Measurements from ENCODE around the gene ROBO4. TPM values are rescaled to one million over a fixed set of nuclear protein-coding genes. Genes with fewer than 3 reads are reported as not detected.

ROBO4 gene
- total and polyA plus RNA-seq, 9 of the 15 experiments (the other 6 are each of a cell fraction or from before 2014, with no cell fraction given), result not detected

- no peak overlapping the region for H3K9ac ChIP-seq (ENCODE audit: insufficient read depth in 1 of 2, low read depth in 2 of 2, low read length in 2 of 2)
- H3K4me2 ChIP-seq (ENCODE audit: insufficient read depth, low read length), result no peak overlapping the region
- ChIA-PET CTCF (ENCODE audit: low intra/inter-chr PET ratio) (no interaction called here), POLR2A (interaction anchor here (1.1 kb wide), 1 partner anchor 9 kb away, joined by 3 read pairs; no protein-coding TSS in a partner anchor)
- ATAC-seq (no peak), FAIRE-seq (no peak), DNase-seq (ENCODE audit: extremely low read depth in 1 of 4, low spot score in 3 of 4) (no peak)
- peaks cover 2% of the 10 kb centered on the region for H3K9me1 ChIP-seq (ENCODE audit: control insufficient read depth, insufficient read depth, low read length)
- no peaks in the 10 kb centered on the region for H3K79me2 ChIP-seq (ENCODE audit: control insufficient read depth, insufficient read depth, low read length)
- BruUV-seq (replicated peaks), result no TSS peak
- peaks cover 17 to 70% of the 10 kb centered on the region in 2 experiments for H3K27me3 ChIP-seq (ENCODE audit: control insufficient read depth in 2 of 2, insufficient read depth in 2 of 2, low read length in 2 of 2)
- peaks cover 0 to 1% of the 10 kb centered on the region in 2 experiments; a peak in 1 of 5 replicates for H3K4me1 ChIP-seq (replicated peaks in 1 of 2; ENCODE audit: control insufficient read depth in 2 of 2, insufficient read depth in 2 of 2, low read length in 2 of 2)
- no peaks in the 10 kb centered on the region for H3K9me3 ChIP-seq (replicated peaks; ENCODE audit: control insufficient read depth, insufficient read depth, low read depth, low read length)
- H4K20me1 ChIP-seq (replicated peaks; ENCODE audit: control insufficient read depth, insufficient read depth, low read length), result no peaks in the 10 kb centered on the region
- H3K4me3 ChIP-seq, result no peak overlapping the region
- H2AFZ ChIP-seq (ENCODE audit: low read depth, low read length), result no peak overlapping the region
- 0% methylated on average over 2 of the region's 2 CpGs for WGBS (ENCODE audit: insufficient coverage, low coverage, missing lambda C conversion rate)
- no peaks in the 10 kb centered on the region for H3K36me3 ChIP-seq (ENCODE audit: control insufficient read depth, insufficient read depth, low read length)
- in situ Hi-C loops (cut with MboI) (no loop called here), intact Hi-C loops (cut with micrococcal nuclease) (no loop called here)
- H3K27ac ChIP-seq (ENCODE audit: extremely low read depth, low read depth, low read length), result no peak overlapping the region
- TF ChIP-seq ZNF316 (IDR thresholded peaks at IDR 0.05) (no peak), ZNF584 (CRISPR knock-in tag; IDR thresholded peaks at IDR 0.05; ENCODE audit: low read depth) (no peak), ZC3H4 (CRISPR knock-in tag; IDR thresholded peaks at IDR 0.05; ENCODE audit: borderline replicate concordance) (no peak), KDM1A (IDR thresholded peaks at IDR 0.05) (no peak), TEAD4 (IDR thresholded peaks at IDR 0.05; ENCODE audit: low read length) (no peak), TEAD4 (CRISPR knock-in tag; IDR thresholded peaks at IDR 0.05; ENCODE audit: borderline replicate concordance) (no peak), NCOA4 (IDR thresholded peaks at IDR 0.05; ENCODE audit: partially characterized antibody) (no peak), NFATC3 (IDR thresholded peaks at IDR 0.05) (no peak), ZNF609 (CRISPR knock-in tag; IDR thresholded peaks at IDR 0.05; ENCODE audit: borderline replicate concordance) (no peak)
These were observed 7.5 kb downstream of the ROBO4 start for GRCh38 chr11:124890151-124890550.

Data from K562 (cell line).